HG02981 (cell line): ENCODE measurements around the gene ATF1.
"Not testable (repeated sequence)": the region's sequence is repeated elsewhere in the genome, so short reads cannot be mapped to it uniquely, and the experiment has no call there.

Experiments used
- ATAC-seq: cut with Tn5 transposase; IDR thresholded peaks from one replicate; pipeline ENCODE4 v1.9.1; 2021; ENCODE audit warnings: mild to moderate bottlenecking, moderate library complexity; ENCODE audit not compliant: unreplicated experiment

ATF1 gene

GRCh38 chr12:50790081-50790480 is 26.2 kb downstream of the ATF1 start:
- no peak for ATAC-seq

DNA sequence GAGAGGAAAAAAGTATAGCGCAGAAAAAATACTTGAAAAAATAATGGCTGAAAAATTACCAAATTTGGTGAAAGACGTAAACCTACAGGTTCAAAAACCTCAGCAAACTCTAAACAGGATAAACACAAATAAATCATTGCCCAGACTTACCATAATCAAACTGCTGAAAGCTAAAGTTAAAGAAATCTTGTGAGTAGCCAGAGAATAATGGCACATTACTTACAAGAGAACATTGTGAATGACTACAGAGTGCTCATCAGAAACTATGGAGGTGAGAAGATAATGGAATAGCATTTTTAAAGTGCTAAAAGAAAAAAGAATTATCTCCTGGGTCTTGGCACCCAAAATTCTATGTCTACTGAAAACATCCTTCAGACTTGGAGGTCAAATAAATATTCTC is 36.0 kb downstream of the ATF1 start:
- ATAC-seq = no peak

DNA sequence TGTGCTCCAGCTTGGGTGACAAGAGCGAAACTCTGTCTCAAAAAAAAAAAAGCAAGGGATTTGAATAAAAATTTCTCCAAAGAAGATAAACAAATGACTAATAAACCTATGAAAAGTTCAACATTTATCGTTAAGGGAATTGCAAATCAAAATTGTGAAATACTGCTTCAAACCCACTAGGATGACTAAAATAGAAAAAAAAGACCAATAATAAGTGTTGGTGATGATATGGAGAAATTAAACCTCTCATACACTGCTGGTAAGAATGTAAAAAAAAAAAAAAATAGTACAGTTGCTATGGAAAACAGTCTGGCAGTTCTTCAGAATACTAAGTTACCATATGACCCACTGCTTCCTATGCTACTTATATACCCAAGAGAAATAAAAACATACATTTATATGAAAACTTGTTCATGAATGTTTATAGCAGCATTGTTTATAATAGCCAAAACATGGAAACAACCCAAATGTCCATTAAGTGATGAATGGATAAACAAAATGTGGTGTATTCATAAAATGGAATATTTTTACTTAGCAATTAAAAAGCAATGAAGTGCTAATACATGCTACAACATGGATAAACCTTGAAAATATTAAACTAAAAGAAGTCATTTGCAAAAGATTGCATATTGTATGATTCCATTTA is 39.5 kb downstream of the ATF1 start:
- no peak for ATAC-seq

GRCh38 chr12:50806176-50806575 is 42.3 kb downstream of the ATF1 start:
- ATAC-seq = no peak

GRCh38 chr12:50809131-50809530 is 45.2 kb downstream of the ATF1 start:
- ATAC-seq = not testable (repeated sequence)

DNA sequence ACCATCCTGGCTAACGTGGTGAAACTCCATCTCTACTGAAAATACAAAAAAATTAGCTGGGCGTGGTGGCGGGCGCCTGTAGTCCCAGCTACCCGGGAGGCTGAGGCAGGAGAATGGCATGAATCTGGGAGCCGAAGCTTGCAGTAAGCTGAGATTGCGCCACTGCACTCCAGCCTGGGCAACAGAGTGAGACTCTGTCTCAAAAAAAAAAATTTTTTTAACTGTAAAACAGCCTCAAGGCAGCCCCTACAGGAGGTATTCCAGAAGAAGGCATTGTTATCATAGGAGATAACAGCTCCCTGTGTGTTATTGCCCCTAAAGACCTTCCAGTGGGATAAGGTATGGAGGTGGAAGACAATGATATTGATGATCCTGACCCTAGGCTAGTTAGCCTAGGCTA is 51.0 kb downstream of the ATF1 start:
- ATAC-seq = not testable (repeated sequence)

DNA sequence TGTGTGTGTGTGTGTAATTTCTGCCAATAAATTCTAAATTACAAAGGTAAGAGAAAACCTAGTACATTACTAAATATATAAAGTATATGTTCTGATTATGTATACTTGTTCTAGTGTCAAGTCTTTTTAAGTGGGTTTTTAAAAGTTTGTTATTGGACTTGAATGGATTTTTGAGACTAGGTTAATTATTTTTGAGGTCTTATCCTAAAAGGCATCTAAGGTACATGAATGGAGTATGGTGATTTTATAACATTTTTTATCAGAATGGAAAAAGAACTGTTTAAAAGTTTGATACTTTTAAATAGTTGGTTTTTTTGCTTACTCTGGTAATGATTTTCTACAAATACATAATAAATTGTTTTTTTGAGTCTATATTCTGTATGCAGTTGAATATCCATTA is 56.3 kb downstream of the ATF1 start:
- no peak for ATAC-seq

GRCh38 chr12:50822082-50822481 is 58.2 kb downstream of the ATF1 start:
- no peak for ATAC-seq

DNA sequence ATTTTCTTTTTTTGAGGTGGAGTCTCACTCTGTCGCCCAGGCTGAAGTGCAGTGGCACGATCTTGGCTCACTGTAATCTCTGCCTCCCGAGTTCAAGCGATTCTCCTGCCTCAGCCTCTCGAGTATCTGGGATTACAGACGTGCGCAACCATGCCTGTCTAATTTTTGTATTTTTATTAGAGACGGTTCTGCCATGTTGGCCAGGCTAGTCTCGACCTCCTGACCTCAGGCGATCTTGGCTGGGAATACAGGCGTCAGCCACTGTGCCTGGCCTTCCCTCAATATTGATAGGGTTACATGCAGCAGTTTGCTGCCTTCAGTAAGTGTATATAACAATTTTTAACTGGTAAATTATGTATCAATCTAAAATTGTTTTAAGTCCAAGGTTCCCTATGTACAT is 59.8 kb downstream of the ATF1 start:
- ATAC-seq = not testable (repeated sequence)

GRCh38 chr12:50824914-50825313 is 61.0 kb downstream of the ATF1 start:
- no peak for ATAC-seq

DNA sequence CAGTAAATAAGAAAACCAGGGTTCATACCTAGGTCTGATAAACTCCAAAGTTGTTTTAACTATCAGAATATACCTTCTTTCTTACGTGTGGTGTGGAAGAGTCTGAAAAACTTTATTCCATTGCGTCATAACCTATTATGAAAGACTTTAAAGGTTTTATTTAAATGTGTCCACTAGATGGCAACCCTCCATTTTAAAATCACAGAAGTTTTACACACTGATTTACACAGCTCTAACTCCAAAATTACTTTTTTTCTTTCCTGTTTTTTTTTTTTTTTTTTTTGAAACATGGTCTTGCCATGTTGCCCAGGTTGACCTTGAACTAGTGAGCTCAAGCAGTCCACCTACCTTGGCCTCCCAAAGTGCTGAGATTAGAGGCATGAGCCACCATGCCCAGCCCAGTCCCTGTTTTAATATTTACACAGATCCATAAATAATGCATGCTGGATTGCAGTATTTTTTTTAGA is 61.5 kb downstream of the ATF1 start:
- no peak for ATAC-seq

DNA sequence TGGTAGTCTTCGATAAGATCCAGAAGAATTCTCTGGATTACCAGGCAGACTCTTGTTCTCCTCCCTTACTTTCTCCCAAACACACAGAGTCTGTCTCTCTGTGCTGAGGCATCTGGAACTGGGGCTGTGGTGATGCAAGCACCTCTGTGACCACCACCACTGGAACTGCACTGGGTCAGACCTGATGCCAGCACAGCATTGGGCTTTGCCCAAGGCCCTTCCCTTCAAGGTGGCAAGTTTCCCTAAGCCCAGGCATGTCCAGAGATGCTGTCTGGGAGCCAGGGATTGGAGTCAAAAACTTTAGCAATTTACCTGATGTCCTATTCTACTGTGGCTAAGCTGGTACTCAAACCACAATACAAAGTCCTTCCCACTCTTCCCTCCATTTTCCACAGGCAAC is 64.2 kb downstream of the ATF1 start:
- no peak for ATAC-seq

GRCh38 chr12:50828886-50829285 is 65.0 kb downstream of the ATF1 start:
- ATAC-seq = no peak

DNA sequence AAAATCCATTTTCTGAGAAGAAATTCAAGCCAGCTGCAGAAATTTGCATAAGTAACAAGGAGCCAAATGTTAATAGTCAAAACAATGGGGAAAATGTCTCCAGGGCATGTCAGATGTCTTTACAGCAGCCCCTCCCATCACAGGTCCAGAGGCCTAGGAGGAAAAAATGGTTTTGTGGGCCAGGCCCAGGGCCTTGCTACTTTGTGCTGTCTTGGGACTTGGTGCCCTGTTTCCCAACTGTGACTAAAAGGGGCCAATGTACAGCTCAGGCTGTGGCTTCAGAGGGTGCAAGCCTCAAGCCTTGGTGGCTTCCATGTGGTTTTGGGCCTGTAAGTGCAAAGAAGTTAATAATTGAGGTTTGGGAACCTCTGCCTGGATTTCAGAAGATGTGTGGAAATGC is 69.9 kb downstream of the ATF1 start:
- not testable (repeated sequence) for ATAC-seq

DNA sequence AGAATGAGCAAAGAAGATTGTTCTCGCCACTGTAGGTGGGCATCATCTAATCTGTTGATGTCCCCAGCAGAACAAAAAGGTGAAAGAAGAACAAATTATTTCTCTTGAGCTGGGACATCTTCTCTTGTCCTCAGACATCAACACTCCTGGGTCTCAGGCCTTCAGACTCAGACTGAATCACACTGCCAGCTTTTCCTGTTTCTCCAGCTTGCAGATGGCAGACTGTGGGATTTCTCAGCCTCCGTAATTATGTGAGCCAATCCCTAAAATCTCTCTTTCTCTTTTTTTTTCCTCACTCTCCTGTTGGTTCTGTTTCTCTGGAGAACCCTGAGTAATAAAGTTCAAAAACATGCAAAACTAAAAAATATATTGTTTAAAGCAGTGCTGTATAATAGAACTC is 75.1 kb downstream of the ATF1 start:
- no peak for ATAC-seq

- no peak for ATAC-seq
Measured at GRCh38 chr12:50840809-50841487, 77.0 kb downstream of the ATF1 start.

DNA sequence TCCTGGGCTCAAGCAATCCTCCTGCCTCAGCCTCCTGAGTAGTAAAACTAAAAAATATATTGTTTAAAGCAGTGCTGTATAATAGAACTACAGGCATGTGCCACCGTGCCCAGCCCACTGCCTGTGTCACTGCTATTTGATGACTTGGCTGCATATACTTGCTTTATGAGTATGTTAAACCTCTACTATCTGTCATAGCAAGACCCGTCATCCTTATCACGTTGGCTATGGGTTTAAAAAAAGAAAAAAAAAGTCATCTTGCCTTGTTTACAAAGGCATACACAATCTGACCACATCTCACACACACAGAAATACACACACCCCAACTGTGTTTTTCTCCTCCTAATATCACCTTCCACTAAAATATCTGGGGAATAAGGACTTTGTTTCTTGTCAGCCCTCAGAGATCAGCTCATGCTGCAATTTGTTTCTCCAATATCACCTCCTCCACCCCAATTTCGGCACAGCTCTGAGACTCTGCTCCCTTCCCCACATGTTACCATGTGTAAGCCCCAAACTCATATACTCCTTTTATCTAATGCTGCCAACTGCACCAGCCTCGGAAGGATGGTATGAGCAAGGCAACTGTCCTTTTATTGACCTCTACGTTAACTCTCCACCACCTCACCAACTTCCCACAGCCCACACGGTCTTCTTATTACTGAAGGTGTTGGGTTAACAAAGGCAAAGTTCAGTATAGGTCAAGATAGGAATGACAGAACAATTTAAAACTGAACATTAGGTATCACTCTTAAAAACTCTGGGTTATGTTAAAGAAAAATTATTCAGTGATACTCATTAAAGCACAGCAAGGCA is 78.0 kb downstream of the ATF1 start:
- no peak for ATAC-seq

DNA sequence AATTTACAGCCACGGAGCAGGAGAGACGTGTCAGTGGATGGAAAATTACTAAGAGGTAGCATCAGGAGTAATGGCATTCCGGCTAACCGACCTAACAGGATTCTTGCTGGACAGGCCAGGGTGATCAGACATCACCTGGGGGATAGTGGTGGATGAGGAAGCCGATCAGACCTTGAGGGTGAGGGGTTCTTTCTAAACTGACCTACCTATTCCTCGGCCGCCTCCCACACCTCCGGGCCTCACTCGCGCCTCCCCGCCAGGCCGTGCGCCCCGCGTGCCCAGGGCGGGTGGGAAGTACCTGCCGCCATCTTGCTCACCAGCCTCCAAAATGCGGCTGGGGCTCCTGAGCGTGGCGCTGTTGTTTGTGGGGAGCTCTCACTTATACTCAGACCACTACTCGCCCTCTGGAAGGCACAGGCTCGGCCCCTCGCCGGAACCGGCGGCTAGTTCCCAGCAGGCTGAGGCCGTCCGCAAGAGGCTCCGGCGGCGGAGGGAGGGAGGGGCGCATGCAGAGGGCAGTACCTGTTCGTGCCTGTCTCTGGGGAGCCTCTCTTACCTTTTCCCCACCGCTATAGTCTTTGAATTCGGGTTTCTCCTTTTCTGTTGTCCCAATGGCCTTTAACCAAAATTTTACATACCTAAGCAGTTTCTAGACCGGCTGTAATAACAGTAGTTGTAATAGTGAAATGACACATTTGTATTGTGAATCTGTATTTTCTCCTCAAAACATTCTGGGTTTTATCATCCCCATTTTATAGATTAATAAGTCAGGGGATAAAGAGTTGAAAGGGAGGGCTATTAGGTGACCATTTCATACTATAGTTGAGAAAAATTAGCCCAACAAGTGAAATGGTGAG is 79.0 kb downstream of the ATF1 start, which contains the start of gene TMPRSS12:
TMPRSS12 (plus strand) TSS at position 290 of the 857 bp plus-strand sequence; CDS start at position 329, 39 bp downstream.
- no peak for ATAC-seq

DNA sequence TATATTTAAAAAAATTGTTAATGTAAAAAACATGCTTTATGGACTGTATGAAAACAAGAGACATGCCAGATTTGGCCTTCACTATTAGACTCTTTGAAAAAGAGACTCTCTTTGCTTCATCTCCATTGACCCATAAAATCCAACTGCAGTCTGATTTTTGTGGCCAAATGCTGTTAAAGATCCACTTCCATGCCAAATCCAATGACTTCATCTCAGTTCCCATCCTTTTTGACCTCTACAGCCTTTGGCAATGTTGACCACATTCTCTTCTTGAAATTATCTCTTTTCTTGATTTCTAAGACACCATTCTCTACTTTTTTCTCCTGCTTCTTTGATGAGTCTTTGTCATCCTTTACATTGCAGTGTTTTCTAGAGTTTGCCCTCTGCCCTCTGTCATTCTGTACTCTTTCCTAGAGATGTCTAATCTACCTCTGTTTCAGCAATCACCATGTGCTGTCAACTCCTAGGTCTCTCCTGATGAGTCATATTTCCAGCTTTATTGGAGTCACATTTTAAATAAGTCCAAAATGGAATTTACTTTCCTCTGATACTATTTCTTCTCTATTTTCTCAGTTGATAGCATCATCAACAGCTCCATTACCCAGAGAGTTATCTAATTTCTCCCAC is 81.2 kb downstream of the ATF1 start:
- ATAC-seq = no peak

GRCh38 chr12:50848963-50849362 is 85.1 kb downstream of the ATF1 start:
- no peak for ATAC-seq
